ENCODE results near the gene DEPDC1. TPM values are rescaled to one million over a fixed set of nuclear protein-coding genes. Genes with fewer than 3 reads are reported as not detected.

Gene DEPDC1
- total RNA-seq, 4 donors from 2014 or later, result 0.11 TPM; not detected in 3

DNA sequence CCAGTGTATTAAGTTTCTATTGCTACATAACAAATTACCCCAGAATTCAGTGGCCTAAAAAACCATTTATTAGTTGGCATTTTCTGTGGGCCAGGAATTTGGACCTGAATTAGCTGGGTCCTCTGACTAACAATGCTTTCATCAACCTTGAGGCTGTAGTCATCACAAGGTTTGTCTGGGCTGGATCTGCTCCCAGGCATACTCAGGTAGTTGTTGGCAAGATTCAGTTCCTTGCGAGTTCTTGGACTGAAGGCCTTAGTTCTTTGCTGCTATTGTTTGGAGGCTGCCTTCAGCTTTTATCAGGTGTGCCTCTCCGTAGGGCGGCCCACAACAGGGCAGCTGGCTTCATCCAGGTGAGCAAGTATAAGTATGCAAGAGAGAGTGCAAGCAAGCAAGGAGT, 31.4 kb upstream of the DEPDC1 start:
- H3K36me3 ChIP-seq, result no peaks in the 10 kb centered on the region
- H3K4me3 ChIP-seq, result no peak overlapping the region
- no peaks in the 10 kb centered on the region for H3K9me3 ChIP-seq
- no peak for TF ChIP-seq POLR2A (IDR thresholded peaks at IDR 0.05)
- TF ChIP-seq, protein P1, sequence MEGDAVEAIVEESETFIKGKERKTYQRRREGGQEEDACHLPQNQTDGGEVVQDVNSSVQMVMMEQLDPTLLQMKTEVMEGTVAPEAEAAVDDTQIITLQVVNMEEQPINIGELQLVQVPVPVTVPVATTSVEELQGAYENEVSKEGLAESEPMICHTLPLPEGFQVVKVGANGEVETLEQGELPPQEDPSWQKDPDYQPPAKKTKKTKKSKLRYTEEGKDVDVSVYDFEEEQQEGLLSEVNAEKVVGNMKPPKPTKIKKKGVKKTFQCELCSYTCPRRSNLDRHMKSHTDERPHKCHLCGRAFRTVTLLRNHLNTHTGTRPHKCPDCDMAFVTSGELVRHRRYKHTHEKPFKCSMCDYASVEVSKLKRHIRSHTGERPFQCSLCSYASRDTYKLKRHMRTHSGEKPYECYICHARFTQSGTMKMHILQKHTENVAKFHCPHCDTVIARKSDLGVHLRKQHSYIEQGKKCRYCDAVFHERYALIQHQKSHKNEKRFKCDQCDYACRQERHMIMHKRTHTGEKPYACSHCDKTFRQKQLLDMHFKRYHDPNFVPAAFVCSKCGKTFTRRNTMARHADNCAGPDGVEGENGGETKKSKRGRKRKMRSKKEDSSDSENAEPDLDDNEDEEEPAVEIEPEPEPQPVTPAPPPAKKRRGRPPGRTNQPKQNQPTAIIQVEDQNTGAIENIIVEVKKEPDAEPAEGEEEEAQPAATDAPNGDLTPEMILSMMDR (IDR thresholded peaks at IDR 0.05 in 4 of 5, conservative IDR thresholded peaks at IDR 0.05 in 1 of 5), result no peak
- H3K27ac ChIP-seq, result no peak overlapping the region
- H3K27me3 ChIP-seq, result no peaks in the 10 kb centered on the region
- H3K4me1 ChIP-seq, result no peaks in the 10 kb centered on the region
- no peak for DNase-seq
- ATAC-seq, result no peak
- intact Hi-C loops (cut with DNase I; ENCODE audit: low total_unique reads) (no loop called here), in situ Hi-C loops (cut with MboI; ENCODE audit: low sequenced_read_pairs in 4 of 4) (no loop called here)

DNA sequence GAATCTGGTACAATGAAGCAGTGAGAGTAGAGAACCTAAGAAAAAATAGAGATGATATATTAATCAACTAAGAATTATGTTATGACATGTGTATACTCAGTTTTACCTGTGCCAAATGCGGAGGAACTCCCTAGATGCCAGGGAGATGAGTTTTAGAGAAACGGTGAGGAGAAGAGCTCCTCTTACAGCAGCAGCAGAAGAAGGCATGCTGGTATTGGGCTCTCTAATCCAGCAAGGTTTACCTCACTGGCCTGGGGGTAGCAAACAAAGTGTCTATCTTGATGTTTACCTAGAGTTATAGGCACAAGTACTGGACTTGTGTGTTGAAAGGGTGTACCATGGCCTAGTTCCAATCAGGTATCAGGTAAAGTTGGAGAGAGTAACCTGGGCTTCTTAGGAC, 28.9 kb upstream of the DEPDC1 start:
- Histone ChIP-seq H3K4me3 (no peak overlapping the region), H3K27ac (no peak overlapping the region), H3K36me3 (no peaks in the 10 kb centered on the region), H3K4me1 (peaks cover 0 to 6% of the 10 kb centered on the region in 2 donors), H3K27me3 (no peaks in the 10 kb centered on the region), H3K9me3 (no peaks in the 10 kb centered on the region)
- intact Hi-C loops (cut with DNase I; ENCODE audit: low total_unique reads) (no loop called here), in situ Hi-C loops (cut with MboI; ENCODE audit: low sequenced_read_pairs in 4 of 4) (no loop called here)
- ATAC-seq, result no peak
- TF ChIP-seq, protein P1 (IDR thresholded peaks at IDR 0.05 in 4 of 5, conservative IDR thresholded peaks at IDR 0.05 in 1 of 5), result no peak
- no peak for TF ChIP-seq POLR2A (IDR thresholded peaks at IDR 0.05)
- no peak for DNase-seq

DNA sequence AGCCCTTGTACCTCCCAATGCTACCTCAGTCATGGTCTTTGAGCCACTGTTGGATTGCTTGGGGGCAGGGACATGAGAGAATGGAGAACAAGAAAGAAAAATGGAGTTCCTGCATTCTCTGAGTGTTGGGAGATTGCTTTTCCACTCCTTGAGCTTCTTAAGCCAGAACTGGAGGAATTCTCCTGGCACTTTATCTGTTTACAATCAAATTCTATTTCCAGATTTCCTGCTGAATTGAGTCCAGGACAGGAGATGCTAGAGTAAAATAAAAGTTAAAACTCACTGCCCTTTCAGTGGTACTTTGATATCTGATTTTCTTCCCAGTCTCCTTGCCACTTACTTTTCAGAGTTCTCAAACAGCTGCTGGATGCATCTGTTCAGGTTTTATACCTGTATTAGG, 24.4 kb upstream of the DEPDC1 start:
- no peak for ATAC-seq
- peaks cover 0 to 6% of the 10 kb centered on the region in 2 donors for H3K4me1 ChIP-seq
- in situ Hi-C loops (cut with MboI; ENCODE audit: low sequenced_read_pairs in 4 of 4), result no loop called here
- H3K9me3 ChIP-seq, result no peaks in the 10 kb centered on the region
- no peak for DNase-seq
- intact Hi-C loops (cut with DNase I; ENCODE audit: low total_unique reads), result no loop called here
- H3K4me3 ChIP-seq, result no peak overlapping the region
- TF ChIP-seq, protein P1 (IDR thresholded peaks at IDR 0.05 in 4 of 5, conservative IDR thresholded peaks at IDR 0.05 in 1 of 5), result no peak
- TF ChIP-seq POLR2A (IDR thresholded peaks at IDR 0.05), result no peak
- H3K27me3 ChIP-seq, result no peaks in the 10 kb centered on the region
- no peaks in the 10 kb centered on the region for H3K36me3 ChIP-seq
- H3K27ac ChIP-seq, result no peak overlapping the region

DNA sequence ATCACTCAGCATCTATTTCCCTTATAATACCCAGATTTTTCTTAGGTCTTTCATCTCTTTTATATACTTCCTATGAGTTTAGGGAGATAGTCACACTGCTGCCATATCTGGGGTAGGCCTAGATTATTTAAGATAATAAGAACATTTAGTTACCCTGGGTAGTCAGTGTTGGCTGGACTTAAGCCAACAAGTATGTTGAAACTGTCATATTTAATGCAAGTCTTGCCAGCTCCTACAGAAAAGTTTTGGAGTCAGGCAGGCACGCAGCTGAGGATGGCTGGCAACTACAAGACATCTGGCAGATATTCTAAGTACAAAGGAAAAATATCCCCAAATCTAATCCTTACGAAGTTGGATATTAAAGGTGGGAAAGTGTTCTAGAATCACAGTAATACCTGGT, 19.2 kb upstream of the DEPDC1 start:
- Histone ChIP-seq H3K27ac (no peak overlapping the region), H3K27me3 (no peaks in the 10 kb centered on the region), H3K4me3 (no peak overlapping the region), H3K4me1 (no peaks in the 10 kb centered on the region), H3K36me3 (no peaks in the 10 kb centered on the region), H3K9me3 (no peaks in the 10 kb centered on the region)
- intact Hi-C loops (cut with DNase I; ENCODE audit: low total_unique reads) (no loop called here), in situ Hi-C loops (cut with MboI; ENCODE audit: low sequenced_read_pairs in 4 of 4) (no loop called here)
- DNase-seq (no peak), ATAC-seq (no peak)
- TF ChIP-seq POLR2A (IDR thresholded peaks at IDR 0.05), result no peak
- TF ChIP-seq, protein P1 (IDR thresholded peaks at IDR 0.05 in 4 of 5, conservative IDR thresholded peaks at IDR 0.05 in 1 of 5), result no peak

DNA sequence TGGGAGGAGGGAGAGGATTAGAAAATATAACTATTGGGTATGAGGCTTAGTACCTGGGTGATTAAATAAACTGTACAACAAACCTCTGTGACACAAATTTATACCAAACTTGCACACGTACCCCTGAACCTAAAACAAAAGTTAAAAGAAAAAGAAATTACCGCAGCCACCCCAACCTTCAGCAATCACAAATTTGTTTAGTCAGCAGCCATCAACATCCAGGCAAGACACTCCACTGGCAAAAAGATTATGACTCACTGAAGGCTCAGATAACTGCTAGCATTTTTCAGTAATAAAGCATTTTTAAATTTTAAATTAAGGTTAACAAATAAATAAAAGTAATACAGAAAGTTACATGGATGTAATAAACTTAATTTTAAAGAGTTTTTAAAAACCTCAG, 14.4 kb upstream of the DEPDC1 start:
- no peaks in the 10 kb centered on the region for H3K9me3 ChIP-seq
- in situ Hi-C loops (cut with MboI; ENCODE audit: low sequenced_read_pairs in 4 of 4) (no loop called here), intact Hi-C loops (cut with DNase I; ENCODE audit: low total_unique reads) (no loop called here)
- DNase-seq (no peak), ATAC-seq (no peak)
- H3K4me1 ChIP-seq, result no peaks in the 10 kb centered on the region
- TF ChIP-seq, protein P1 (IDR thresholded peaks at IDR 0.05 in 4 of 5, conservative IDR thresholded peaks at IDR 0.05 in 1 of 5), result no peak
- TF ChIP-seq POLR2A (IDR thresholded peaks at IDR 0.05), result no peak
- H3K36me3 ChIP-seq, result no peaks in the 10 kb centered on the region
- no peaks in the 10 kb centered on the region for H3K27me3 ChIP-seq
- no peak overlapping the region for H3K4me3 ChIP-seq
- no peak overlapping the region for H3K27ac ChIP-seq

Measured in gastrocnemius medialis (tissue), 4 donors.